H9 (cell line): ENCODE data around the gene PARP9. TPM values are rescaled to one million over a fixed set of nuclear protein-coding genes. Genes with fewer than 3 reads are reported as not detected.

Experiments used
- DNase-seq: peaks from one replicate; pipeline ENCODE4 v3.0.0-alpha.2; 2017
- H2AFZ ChIP-seq: one replicate; pipeline ENCODE4 v1.6.1; 2013; ENCODE audit warnings: mild to moderate bottlenecking, low read length, control low read depth, moderate library complexity
- H2AK5ac ChIP-seq: 2 replicates; pipeline ENCODE4 v1.6.1; 2013; ENCODE audit warnings: low read length, control low read depth, mixed read lengths; ENCODE audit not compliant: insufficient read length
- H2BK120ac ChIP-seq: one replicate; pipeline ENCODE4 v1.6.1; 2013; ENCODE audit warnings: low read depth, mild to moderate bottlenecking, low read length, control low read depth, inconsistent platforms; ENCODE audit not compliant: poor library complexity, severe bottlenecking
- H2BK12ac ChIP-seq: 2 replicates; pipeline ENCODE4 v1.6.1; 2013; ENCODE audit warnings: low read length, control low read depth, mixed read lengths, low read depth; ENCODE audit not compliant: insufficient read length
- H2BK15ac ChIP-seq: 2 replicates; pipeline ENCODE4 v1.6.1; 2013; ENCODE audit warnings: low read depth, low read length, control low read depth
- H2BK20ac ChIP-seq: one replicate; pipeline ENCODE4 v1.6.1; 2013; ENCODE audit warnings: low read depth, mild to moderate bottlenecking, low read length, control low read depth, inconsistent platforms; ENCODE audit not compliant: poor library complexity, severe bottlenecking
- H2BK5ac ChIP-seq: 2 replicates; pipeline ENCODE4 v1.6.1; 2013; ENCODE audit warnings: low read length, control low read depth, mixed read lengths; ENCODE audit not compliant: insufficient read length
- H3K14ac ChIP-seq: 2 replicates; pipeline ENCODE4 v1.6.1; 2013; ENCODE audit warnings: low read length, control low read depth; ENCODE audit not compliant: insufficient read depth
- H3K18ac ChIP-seq: 2 replicates; pipeline ENCODE4 v1.6.1; 2013; ENCODE audit warnings: low read depth, mild to moderate bottlenecking, mixed read lengths, low read length, control low read depth; ENCODE audit not compliant: insufficient read length
- H3K23ac ChIP-seq: 2 replicates; pipeline ENCODE4 v1.6.1; 2013; ENCODE audit warnings: low read length, control low read depth, mixed read lengths, low read depth; ENCODE audit not compliant: insufficient read length
- H3K23me2 ChIP-seq: 2 replicates; pipeline ENCODE4 v1.6.1; 2013; ENCODE audit warnings: low read depth, mild to moderate bottlenecking, mixed read lengths, low read length, control low read depth; ENCODE audit not compliant: insufficient read length, poor library complexity, severe bottlenecking
- H3K27ac ChIP-seq: 2 replicates; pipeline ENCODE4 v1.5.1; 2013; ENCODE audit warnings: low read length, control low read depth, mixed read lengths, low read depth; ENCODE audit not compliant: insufficient read length
- H3K27me3 ChIP-seq: 2 replicates; pipeline ENCODE4 v1.6.1; 2013; ENCODE audit warnings: low read length, control low read depth, inconsistent platforms; ENCODE audit not compliant: insufficient read depth
- H3K4ac ChIP-seq: 2 replicates; pipeline ENCODE4 v1.6.1; 2013; ENCODE audit warnings: low read depth, mild to moderate bottlenecking, control low read depth, inconsistent platforms, low read length, moderate library complexity
- H3K4me1 ChIP-seq: 2 replicates; pipeline ENCODE4 v1.6.1; 2013; ENCODE audit warnings: low read length, control low read depth, inconsistent platforms; ENCODE audit not compliant: insufficient read depth
- H3K4me2 ChIP-seq: 2 replicates; pipeline ENCODE4 v1.6.1; 2013; ENCODE audit warnings: low read length, control low read depth, mixed read lengths; ENCODE audit not compliant: insufficient read length, insufficient read depth
- H3K56ac ChIP-seq: 2 replicates; pipeline ENCODE4 v1.6.1; 2013; ENCODE audit warnings: low read depth, mild to moderate bottlenecking, mixed read lengths, low read length, control low read depth; ENCODE audit not compliant: insufficient read length
- H3K79me1 ChIP-seq: 2 replicates; pipeline ENCODE4 v1.6.1; 2013; ENCODE audit warnings: low read depth, mild to moderate bottlenecking, moderate library complexity, low read length, control low read depth, inconsistent platforms; ENCODE audit not compliant: insufficient read depth, poor library complexity, severe bottlenecking
- H3K79me2 ChIP-seq: 2 replicates; pipeline ENCODE4 v1.6.1; 2013; ENCODE audit warnings: low read length, control low read depth, inconsistent platforms; ENCODE audit not compliant: insufficient read depth
- H3K9ac ChIP-seq: 2 replicates; pipeline ENCODE4 v1.6.1; 2013; ENCODE audit warnings: low read length, control low read depth, mixed read lengths; ENCODE audit not compliant: insufficient read length; ENCODE audit errors: extremely low read depth
- H3K9me3 ChIP-seq: one replicate; pipeline ENCODE4 v1.6.1; 2013; ENCODE audit warnings: low read depth, low read length, inconsistent platforms; ENCODE audit not compliant: control insufficient read depth
- H3T11ph ChIP-seq: one replicate; pipeline ENCODE4 v1.6.1; 2013; ENCODE audit warnings: mild to moderate bottlenecking, low read length, control low read depth, inconsistent platforms
- H4K20me1 ChIP-seq: one replicate; pipeline ENCODE4 v1.6.1; 2013; ENCODE audit not compliant: control insufficient read depth, insufficient read length, insufficient read depth
- H4K5ac ChIP-seq: 2 replicates; pipeline ENCODE4 v1.6.1; 2013; ENCODE audit warnings: low read depth, mild to moderate bottlenecking, mixed read lengths, low read length, control low read depth; ENCODE audit not compliant: insufficient read length
- H4K8ac ChIP-seq: replicated peaks from 2 replicates; pipeline ENCODE4 v1.6.1; 2013; ENCODE audit warnings: low read length, control low read depth, mixed read lengths, low read depth; ENCODE audit not compliant: insufficient read length
- H4K91ac ChIP-seq: 2 replicates; pipeline ENCODE4 v1.6.1; 2013; ENCODE audit warnings: low read depth, mild to moderate bottlenecking, moderate library complexity, mixed read lengths, low read length, control low read depth; ENCODE audit not compliant: insufficient read length
- H3K27ac Mint-ChIP-seq, 3 experiments: 2 replicates in 2 of 3; 3 replicates in 1 of 3; pipeline ENCODE4 v1.8.0; 2020 to 2021; ENCODE audit warnings: mixed read lengths in 3 of 3, mild to moderate bottlenecking in 1 of 3, moderate library complexity in 1 of 3
- H3K27me3 Mint-ChIP-seq: 2 replicates; pipeline ENCODE4 v1.8.0; 2021; ENCODE audit warnings: low read depth, mild to moderate bottlenecking, moderate library complexity, mixed read lengths
- H3K36me3 Mint-ChIP-seq, 3 experiments: 2 replicates in 2 of 3; 3 replicates in 1 of 3; pipeline ENCODE4 v1.8.0; 2020 to 2021; ENCODE audit warnings: low read depth in 3 of 3, mixed read lengths in 3 of 3; ENCODE audit not compliant: insufficient read depth in 1 of 3
- H3K4me1 Mint-ChIP-seq, 2 experiments: 2 replicates each; pipeline ENCODE4 v1.8.0; 2020; ENCODE audit warnings: mixed read lengths in 2 of 2
- H3K4me3 Mint-ChIP-seq, 2 experiments: 2 replicates in 1 of 2; 3 replicates in 1 of 2; pipeline ENCODE4 v1.8.0; 2020 to 2021; ENCODE audit warnings: mild to moderate bottlenecking in 2 of 2, mixed read lengths in 2 of 2, moderate library complexity in 1 of 2
- H3K9me3 Mint-ChIP-seq, 2 experiments: 2 replicates in 1 of 2; 3 replicates in 1 of 2; pipeline ENCODE4 v1.8.0; 2020; ENCODE audit warnings: mild to moderate bottlenecking in 2 of 2, mixed read lengths in 2 of 2, moderate library complexity in 1 of 2
- WGBS: extraction: QIAGEN DNeasy Blood & Tissue Kit; methylation state at CpG from one replicate; pipeline ENCODE4 v1.1.7; 2013; ENCODE audit warnings: missing lambda C conversion rate, low lambda C conversion rate, mixed read lengths; ENCODE audit not compliant: insufficient read length; ENCODE audit errors: extremely low coverage; 5-methylcytosine and 5-hydroxymethylcytosine counted together
- total RNA-seq: library from RNA; stranded (reverse); gene quantifications from 2 replicates; pipeline ENCODE4 v1.2.1, GENCODE V29; 2021
- TF ChIP-seq, protein P1 (sequence below): fragments of 200-600 bp; sonication (generic); conservative IDR thresholded peaks from 3 replicates; pipeline ENCODE4 v1.8.0; 2021; ENCODE audit warnings: antibody characterized with exemption, mild to moderate bottlenecking

The PARP9 gene
- total RNA-seq, 1 experiment from 2014 or later = 3.4 TPM

DNA sequence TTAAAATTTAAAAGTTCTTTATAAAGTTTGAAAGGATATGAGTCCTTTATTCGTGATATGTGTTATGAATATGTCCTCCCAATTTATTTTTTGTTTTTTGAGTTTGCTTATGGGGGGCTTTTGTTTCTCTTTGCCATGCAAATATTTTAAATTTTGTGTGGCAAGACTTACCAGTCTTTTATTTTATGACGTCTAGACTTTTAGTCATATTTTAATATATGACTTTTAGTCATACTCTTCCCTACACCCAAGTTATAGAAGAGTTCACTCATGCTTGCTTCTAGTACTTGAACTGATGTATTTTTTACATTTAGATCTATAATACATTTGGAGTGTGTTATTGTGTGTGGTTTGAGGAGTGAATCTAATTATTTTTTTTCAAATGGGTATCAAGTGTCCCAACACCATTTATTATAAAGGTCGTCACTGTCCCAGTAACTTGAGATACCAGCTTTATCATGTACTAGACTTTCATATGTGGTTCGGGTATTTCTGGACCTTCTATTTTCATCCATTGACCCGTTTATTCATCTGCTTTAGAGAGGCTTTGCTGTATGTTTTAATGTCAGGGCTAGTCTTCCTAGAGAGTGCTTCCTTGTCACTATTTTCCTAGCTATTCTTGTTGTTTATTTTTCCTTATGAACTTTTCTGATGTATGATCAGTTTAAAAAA is 14.1 kb upstream of the PARP9 start:
- H3K79me1 ChIP-seq = no peaks in the 10 kb centered on the region
- no peak overlapping the region for H3K9ac ChIP-seq
- TF ChIP-seq, protein P1, sequence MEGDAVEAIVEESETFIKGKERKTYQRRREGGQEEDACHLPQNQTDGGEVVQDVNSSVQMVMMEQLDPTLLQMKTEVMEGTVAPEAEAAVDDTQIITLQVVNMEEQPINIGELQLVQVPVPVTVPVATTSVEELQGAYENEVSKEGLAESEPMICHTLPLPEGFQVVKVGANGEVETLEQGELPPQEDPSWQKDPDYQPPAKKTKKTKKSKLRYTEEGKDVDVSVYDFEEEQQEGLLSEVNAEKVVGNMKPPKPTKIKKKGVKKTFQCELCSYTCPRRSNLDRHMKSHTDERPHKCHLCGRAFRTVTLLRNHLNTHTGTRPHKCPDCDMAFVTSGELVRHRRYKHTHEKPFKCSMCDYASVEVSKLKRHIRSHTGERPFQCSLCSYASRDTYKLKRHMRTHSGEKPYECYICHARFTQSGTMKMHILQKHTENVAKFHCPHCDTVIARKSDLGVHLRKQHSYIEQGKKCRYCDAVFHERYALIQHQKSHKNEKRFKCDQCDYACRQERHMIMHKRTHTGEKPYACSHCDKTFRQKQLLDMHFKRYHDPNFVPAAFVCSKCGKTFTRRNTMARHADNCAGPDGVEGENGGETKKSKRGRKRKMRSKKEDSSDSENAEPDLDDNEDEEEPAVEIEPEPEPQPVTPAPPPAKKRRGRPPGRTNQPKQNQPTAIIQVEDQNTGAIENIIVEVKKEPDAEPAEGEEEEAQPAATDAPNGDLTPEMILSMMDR = no peak
- H4K91ac ChIP-seq = no peak overlapping the region
- H2BK5ac ChIP-seq = no peak overlapping the region
- H3K4me2 ChIP-seq = peak overlapping the region; percentile 23
- H3K27ac Mint-ChIP-seq = no peak overlapping the region; a peak in 1 of 7 replicates
- no peak overlapping the region for H3K4ac ChIP-seq
- no CpG with 5 or more reads among the region's 5 CpGs for WGBS
- no peak overlapping the region for H3K27ac ChIP-seq
- H2BK120ac ChIP-seq = no peak overlapping the region
- H4K8ac ChIP-seq = no peak overlapping the region
- no peak overlapping the region for H4K5ac ChIP-seq
- H3K4me3 Mint-ChIP-seq = peak overlapping the region in 1 of 2 experiments; percentile 69; a peak in 2 of 5 replicates
- no peaks in the 10 kb centered on the region for H3K79me2 ChIP-seq
- no peak for DNase-seq
- no peak overlapping the region for H2AFZ ChIP-seq
- peaks cover 19% of the 10 kb centered on the region in 2 experiments for H3K9me3 Mint-ChIP-seq
- H3K9me3 ChIP-seq = no peaks in the 10 kb centered on the region
- no peak overlapping the region for H2AK5ac ChIP-seq
- H3K23me2 ChIP-seq = peaks cover 4% of the 10 kb centered on the region
- H3K27me3 Mint-ChIP-seq = peaks cover 14% of the 10 kb centered on the region
- H3T11ph ChIP-seq = no peak overlapping the region
- no peak overlapping the region for H2BK20ac ChIP-seq
- H3K27me3 ChIP-seq = no peaks in the 10 kb centered on the region
- no peak overlapping the region for H3K14ac ChIP-seq
- peaks cover 3% of the 10 kb centered on the region; the same call in 1 of the 2 replicates for H3K4me1 ChIP-seq
- H2BK12ac ChIP-seq = no peak overlapping the region
- no peak overlapping the region for H3K23ac ChIP-seq
- no peaks in the 10 kb centered on the region for H4K20me1 ChIP-seq
- no peak overlapping the region for H3K18ac ChIP-seq
- H3K36me3 Mint-ChIP-seq = peaks cover 8 to 19% (median 13%) of the 10 kb centered on the region in 3 experiments; a peak in 6 of 7 replicates
- no peak overlapping the region for H3K56ac ChIP-seq
- no peak overlapping the region for H2BK15ac ChIP-seq
- peaks cover 12 to 17% of the 10 kb centered on the region in 2 experiments for H3K4me1 Mint-ChIP-seq
